DMS79 (cell line): ENCODE data around the gene SDF2L1.

Source experiments
- DNase-seq: peaks from one replicate; lab custom pipeline; 2025; lab: John Stamatoyannopoulos, UW

SDF2L1 gene

GRCh38 chr22:21622011-21622918 lies 19.8 kb upstream of the SDF2L1 start:
- DNase-seq, result no peak

- DNase-seq, result no peak
These were observed 19.0 kb upstream of the SDF2L1 start for GRCh38 chr22:21622919-21623647.

GRCh38 chr22:21623648-21623970 lies 18.5 kb upstream of the SDF2L1 start:
- no peak for DNase-seq

GRCh38 chr22:21624120-21624879 lies 17.8 kb upstream of the SDF2L1 start:
- no peak for DNase-seq

GRCh38 chr22:21624880-21625791 lies 17.0 kb upstream of the SDF2L1 start:
- DNase-seq, result no peak

- no peak for DNase-seq
These were observed 15.9 kb upstream of the SDF2L1 start for GRCh38 chr22:21626073-21626734.

GRCh38 chr22:21626735-21627469 lies 15.2 kb upstream of the SDF2L1 start:
- no peak for DNase-seq

- DNase-seq, result no peak
These were observed 13.5 kb upstream of the SDF2L1 start for GRCh38 chr22:21628386-21629254.

GRCh38 chr22:21629255-21630149 lies 12.6 kb upstream of the SDF2L1 start, which contains the start of gene YDJC:
YDJC (minus strand) TSS chr22:21630022; CDS start chr22:21630014, 8 bp downstream.
- peak; percentile 43 for DNase-seq

- no peak for DNase-seq
These were observed 11.1 kb upstream of the SDF2L1 start for GRCh38 chr22:21631025-21631424.

GRCh38 chr22:21632237-21632895 lies 9.7 kb upstream of the SDF2L1 start, which contains the start of gene CCDC116:
CCDC116 (plus strand) TSS chr22:21632760; CDS start chr22:21633182, 422 bp downstream.
- no peak for DNase-seq

GRCh38 chr22:21632931-21633330 lies 9.2 kb upstream of the SDF2L1 start:
- no peak for DNase-seq

GRCh38 chr22:21633481-21633880 lies 8.6 kb upstream of the SDF2L1 start:
- DNase-seq, result no peak

- DNase-seq, result no peak
These were observed 8.0 kb upstream of the SDF2L1 start for GRCh38 chr22:21634081-21634480.

GRCh38 chr22:21634844-21635243 lies 7.3 kb upstream of the SDF2L1 start:
- no peak for DNase-seq

GRCh38 chr22:21635771-21636510 lies 6.2 kb upstream of the SDF2L1 start:
- no peak for DNase-seq
